GM19372 (cell line): ENCODE results near the gene MPDU1.

Experiments used
- ATAC-seq: cut with Tn5 transposase; IDR thresholded peaks from one replicate; pipeline ENCODE4 v1.9.1; 2021; ENCODE audit warnings: mild to moderate bottlenecking, low read depth, moderate library complexity; ENCODE audit not compliant: unreplicated experiment

Gene MPDU1

GRCh38 chr17:7560172-7561027, 23.3 kb upstream of the MPDU1 start:
- ATAC-seq, result no peak

- peak; percentile 42 for ATAC-seq
These were observed 22.6 kb upstream of the MPDU1 start for GRCh38 chr17:7561028-7561575.

GRCh38 chr17:7561589-7562207, 22.0 kb upstream of the MPDU1 start, which contains the start of gene SENP3:
TSS of gene SENP3 (plus strand) at chr17:7561919. CDS start at chr17:7563077, 1,158 bp downstream.
- peak; percentile 81 for ATAC-seq

- no peak for ATAC-seq
These were observed 21.4 kb upstream of the MPDU1 start for GRCh38 chr17:7562208-7562605.

GRCh38 chr17:7563115-7563869, 20.4 kb upstream of the MPDU1 start:
- ATAC-seq, result no peak

- ATAC-seq, result no peak
These were observed 14.1 kb upstream of the MPDU1 start for GRCh38 chr17:7569571-7569970.

GRCh38 chr17:7570351-7570750, 13.3 kb upstream of the MPDU1 start:
- no peak for ATAC-seq

GRCh38 chr17:7572338-7572587, 11.4 kb upstream of the MPDU1 start:
- ATAC-seq, result no peak

- peak; percentile 75 for ATAC-seq
These were observed 10.9 kb upstream of the MPDU1 start for GRCh38 chr17:7572588-7573323.

GRCh38 chr17:7573324-7574080, 10.2 kb upstream of the MPDU1 start:
- peak; percentile 22 for ATAC-seq

- no peak for ATAC-seq
These were observed 9.3 kb upstream of the MPDU1 start for GRCh38 chr17:7574176-7574953.

GRCh38 chr17:7575481-7575883, 8.2 kb upstream of the MPDU1 start:
- ATAC-seq, result no peak

- no peak for ATAC-seq
These were observed 7.7 kb upstream of the MPDU1 start for GRCh38 chr17:7575959-7576358.

- ATAC-seq, result no peak
These were observed 7.2 kb upstream of the MPDU1 start for GRCh38 chr17:7576432-7576937.

- no peak for ATAC-seq
These were observed 6.1 kb upstream of the MPDU1 start for GRCh38 chr17:7577327-7578199.

GRCh38 chr17:7579001-7579833, 4.4 kb upstream of the MPDU1 start, which contains the start of gene CD68:
TSS of gene CD68 (plus strand) at chr17:7579638. CDS start at chr17:7579678, 40 bp downstream.
- no peak for ATAC-seq
